Fibroblast of skin of abdomen (primary cell): ENCODE measurements around the gene EP300.
A peak's percentile ranks its signal among the peaks of the same experiment; 100 is the strongest.
"Not testable (repeated sequence)": the region's sequence is repeated elsewhere in the genome, so short reads cannot be mapped to it uniquely, and the experiment has no call there.

ENCODE experiments used
- DNase-seq: peaks from one replicate; pipeline ENCODE4 v3.0.0-alpha.2; 2013

Gene EP300

DNA sequence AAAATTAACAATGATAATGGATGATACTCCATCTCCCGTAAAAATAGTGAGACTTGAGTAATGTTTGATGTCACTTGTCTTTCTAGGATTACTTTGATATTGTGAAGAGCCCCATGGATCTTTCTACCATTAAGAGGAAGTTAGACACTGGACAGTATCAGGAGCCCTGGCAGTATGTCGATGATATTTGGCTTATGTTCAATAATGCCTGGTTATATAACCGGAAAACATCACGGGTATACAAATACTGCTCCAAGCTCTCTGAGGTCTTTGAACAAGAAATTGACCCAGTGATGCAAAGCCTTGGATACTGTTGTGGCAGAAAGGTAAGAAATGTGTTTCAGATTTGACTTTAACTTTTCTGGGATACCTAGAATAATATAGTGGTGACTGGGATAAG is 64.7 kb downstream of the EP300 start:
- no peak for DNase-seq

- DNase-seq, result no peak
These were observed 76.8 kb downstream of the EP300 start for GRCh38 chr22:41169157-41169556.

- no peak for DNase-seq
These were observed 79.6 kb downstream of the EP300 start for GRCh38 chr22:41171996-41172395.

DNA sequence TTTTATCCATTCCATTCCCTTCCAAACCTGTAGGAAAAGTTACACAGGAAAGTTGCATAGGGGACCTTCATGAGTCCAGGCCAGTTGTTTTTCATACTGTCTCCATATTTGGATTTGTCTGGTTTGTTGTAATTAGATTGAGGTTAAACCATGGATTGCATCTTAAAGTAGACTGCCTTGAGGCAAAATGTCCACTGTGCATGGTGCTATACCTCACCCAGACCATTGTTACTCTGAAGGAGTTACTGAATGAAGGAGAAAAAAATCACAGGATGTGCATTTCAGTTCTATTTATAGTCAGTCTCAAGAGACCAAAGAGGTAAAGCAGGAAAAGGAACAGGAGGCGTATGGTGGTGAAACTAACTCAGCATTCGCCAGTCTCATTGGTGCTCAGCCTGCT is 83.2 kb downstream of the EP300 start:
- no peak for DNase-seq

- no peak for DNase-seq
These were observed 84.7 kb downstream of the EP300 start for GRCh38 chr22:41177040-41177621.

DNA sequence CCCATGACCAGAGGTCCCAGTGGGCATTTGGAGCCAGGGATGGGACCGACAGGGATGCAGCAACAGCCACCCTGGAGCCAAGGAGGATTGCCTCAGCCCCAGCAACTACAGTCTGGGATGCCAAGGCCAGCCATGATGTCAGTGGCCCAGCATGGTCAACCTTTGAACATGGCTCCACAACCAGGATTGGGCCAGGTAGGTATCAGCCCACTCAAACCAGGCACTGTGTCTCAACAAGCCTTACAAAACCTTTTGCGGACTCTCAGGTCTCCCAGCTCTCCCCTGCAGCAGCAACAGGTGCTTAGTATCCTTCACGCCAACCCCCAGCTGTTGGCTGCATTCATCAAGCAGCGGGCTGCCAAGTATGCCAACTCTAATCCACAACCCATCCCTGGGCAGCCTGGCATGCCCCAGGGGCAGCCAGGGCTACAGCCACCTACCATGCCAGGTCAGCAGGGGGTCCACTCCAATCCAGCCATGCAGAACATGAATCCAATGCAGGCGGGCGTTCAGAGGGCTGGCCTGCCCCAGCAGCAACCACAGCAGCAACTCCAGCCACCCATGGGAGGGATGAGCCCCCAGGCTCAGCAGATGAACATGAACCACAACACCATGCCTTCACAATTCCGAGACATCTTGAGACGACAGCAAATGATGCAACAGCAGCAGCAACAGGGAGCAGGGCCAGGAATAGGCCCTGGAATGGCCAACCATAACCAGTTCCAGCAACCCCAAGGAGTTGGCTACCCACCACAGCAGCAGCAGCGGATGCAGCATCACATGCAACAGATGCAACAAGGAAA is 85.4 kb downstream of the EP300 start:
- DNase-seq, result no peak

DNA sequence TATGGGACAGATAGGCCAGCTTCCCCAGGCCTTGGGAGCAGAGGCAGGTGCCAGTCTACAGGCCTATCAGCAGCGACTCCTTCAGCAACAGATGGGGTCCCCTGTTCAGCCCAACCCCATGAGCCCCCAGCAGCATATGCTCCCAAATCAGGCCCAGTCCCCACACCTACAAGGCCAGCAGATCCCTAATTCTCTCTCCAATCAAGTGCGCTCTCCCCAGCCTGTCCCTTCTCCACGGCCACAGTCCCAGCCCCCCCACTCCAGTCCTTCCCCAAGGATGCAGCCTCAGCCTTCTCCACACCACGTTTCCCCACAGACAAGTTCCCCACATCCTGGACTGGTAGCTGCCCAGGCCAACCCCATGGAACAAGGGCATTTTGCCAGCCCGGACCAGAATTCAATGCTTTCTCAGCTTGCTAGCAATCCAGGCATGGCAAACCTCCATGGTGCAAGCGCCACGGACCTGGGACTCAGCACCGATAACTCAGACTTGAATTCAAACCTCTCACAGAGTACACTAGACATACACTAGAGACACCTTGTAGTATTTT is 86.1 kb downstream of the EP300 start:
- DNase-seq, result no peak

DNA sequence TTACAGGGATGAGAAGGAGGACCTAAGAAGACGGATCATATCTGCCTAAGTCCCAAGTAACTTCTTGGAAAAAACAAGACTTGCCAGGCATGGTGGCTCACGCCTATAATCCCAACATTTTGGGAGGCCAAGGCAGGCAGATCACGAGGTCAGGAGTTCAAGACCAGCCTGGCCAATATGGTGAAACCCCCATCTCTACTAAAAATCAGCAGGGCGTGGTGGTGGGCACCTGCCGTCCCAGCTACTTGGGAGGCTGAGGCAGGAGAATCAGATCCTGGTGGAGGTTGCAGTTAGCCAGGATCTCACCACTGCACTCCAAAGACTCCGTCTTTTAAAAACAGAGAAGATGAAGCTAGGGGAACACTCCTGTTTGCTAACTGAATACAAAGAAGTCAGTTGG is 88.0 kb downstream of the EP300 start:
- DNase-seq, result not testable (repeated sequence)

- DNase-seq, result no peak
These were observed 88.5 kb downstream of the EP300 start for GRCh38 chr22:41180926-41181325.

GRCh38 chr22:41181349-41182241 is 89.2 kb downstream of the EP300 start:
- peak; percentile 67 for DNase-seq

GRCh38 chr22:41184679-41185078 is 92.3 kb downstream of the EP300 start:
- DNase-seq, result no peak

DNA sequence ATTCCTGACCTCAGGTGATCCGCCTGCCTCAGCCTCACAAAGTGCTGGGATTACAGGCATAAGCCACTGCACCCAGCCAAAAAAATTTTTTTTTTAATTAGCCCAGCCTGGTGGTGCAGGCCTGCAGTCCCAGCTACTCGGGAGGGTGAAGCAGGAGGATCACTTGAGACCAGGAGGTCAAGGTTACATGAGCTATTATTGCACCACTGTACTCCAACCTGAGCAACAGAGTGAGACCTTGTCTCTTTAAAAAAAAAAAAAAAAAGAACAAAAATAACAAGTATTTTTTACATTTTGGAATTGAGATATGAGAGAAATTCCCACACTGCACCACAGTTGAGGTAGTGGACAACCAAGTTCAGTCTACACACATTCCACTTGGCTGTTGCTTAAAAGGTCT is 99.1 kb downstream of the EP300 start:
- no peak for DNase-seq

GRCh38 chr22:41193829-41194228 is 101.4 kb downstream of the EP300 start:
- DNase-seq, result no peak

- peak; percentile 53 for DNase-seq
These were observed 104.9 kb downstream of the EP300 start for GRCh38 chr22:41197038-41197972.

- no peak for DNase-seq
These were observed 105.7 kb downstream of the EP300 start for GRCh38 chr22:41198027-41198580.

DNA sequence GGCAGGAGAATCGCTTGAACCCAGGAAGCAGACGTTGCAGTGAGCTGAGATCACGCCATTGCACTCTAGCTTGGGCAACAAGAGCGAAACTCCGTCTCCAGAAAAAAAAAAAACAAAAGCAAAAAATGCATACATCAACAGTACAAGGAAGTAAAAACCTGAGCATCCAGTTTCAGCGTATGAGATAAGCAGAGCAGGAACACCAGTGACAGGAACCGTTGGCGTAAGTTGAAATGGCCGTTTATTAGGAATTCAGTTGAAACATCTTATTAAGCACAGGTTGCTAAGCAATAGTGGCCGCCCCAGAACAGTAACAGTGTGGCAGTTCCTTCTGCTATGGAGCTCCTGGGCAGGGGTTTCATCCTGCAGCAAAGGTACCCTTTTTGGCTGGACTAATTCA is 108.7 kb downstream of the EP300 start:
- DNase-seq, result no peak

DNA sequence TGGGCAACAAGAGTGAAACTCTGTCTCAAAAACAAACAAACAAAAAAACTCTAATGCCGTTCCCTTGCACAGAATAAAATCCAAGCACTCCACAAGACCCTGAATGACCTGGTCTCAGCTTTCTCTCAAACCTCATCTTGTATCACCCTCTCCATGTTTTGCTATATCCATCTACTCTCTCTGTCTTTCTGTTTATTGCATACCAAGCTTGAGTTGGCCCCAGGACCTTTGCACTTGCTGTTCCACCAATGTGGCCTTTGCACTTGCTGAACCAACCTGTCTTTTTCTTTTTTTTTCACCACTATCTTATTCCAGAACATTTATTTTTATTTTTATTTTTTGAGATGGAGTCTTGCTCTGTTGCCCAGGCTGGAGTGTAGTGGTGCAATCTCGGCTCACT is 110.7 kb downstream of the EP300 start:
- DNase-seq, result no peak

DNA sequence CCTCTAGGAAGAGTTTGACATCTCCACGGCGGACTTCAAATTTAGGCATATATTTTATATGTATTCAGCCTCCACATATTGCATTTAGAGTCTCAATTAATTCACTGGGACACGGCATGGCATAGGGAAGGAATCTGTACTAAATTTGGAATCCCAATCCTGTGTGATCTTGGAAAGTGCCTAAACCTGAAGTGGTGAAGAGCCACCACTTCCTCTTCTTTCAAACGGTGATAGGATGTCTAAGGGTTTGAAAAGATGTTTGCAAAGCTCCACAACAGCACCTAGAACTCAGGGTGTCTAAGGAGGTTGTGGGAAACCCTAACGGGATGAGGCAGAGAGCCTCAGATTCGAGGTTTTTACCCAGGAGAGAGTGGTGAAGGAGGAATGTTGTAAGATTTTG is 111.7 kb downstream of the EP300 start:
- no peak for DNase-seq

DNA sequence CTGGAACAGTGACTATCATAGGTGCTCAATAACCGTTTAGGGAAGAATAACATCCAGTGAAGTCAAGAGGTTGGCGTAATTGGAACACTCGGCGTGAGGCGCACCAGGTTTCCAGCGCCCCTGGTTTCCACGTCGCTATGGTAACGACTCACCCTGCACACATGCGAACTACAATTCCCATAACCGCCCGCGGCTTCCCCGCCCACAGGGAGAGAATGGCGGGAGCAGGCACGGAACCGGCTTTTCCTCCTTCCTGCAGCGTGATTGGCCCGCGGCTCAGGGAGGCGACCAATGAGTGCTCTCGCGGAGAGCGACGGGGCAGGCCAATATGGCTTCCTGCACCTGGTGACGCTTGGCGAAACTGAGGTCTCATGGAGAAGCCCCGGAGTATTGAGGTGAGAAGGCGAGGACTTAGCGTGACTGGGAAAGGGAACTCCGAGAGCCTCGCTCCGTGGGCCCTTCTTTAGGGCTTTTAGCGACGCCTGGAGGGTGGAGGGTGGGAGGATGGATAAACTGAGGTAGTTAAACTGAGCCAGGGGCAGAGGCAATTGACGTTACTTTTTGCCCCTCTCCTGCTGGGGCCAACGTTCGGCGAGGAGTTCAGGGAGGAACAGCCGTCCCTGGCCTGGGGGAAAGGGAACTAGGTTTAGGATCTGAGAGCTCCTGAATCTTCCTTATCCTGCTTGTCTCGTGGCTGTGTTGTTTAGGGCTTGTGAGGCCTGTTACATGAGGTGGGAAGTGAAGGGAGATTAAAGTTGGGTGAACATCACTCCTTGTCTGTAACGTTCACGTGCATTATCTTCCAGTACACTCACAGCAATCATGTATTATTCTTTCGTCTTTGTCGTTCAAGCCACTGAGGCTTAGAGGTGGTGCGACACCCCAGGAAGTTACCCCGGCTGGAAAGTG is 112.9 kb downstream of the EP300 start, which contains the start of gene L3MBTL2:
Gene L3MBTL2, plus strand, starts transcription at position 321 of the 909 bp plus-strand sequence. Its CDS starts 51 bp downstream, at position 372.
- DNase-seq, result peak; percentile 94

- DNase-seq, result no peak
These were observed 114.3 kb downstream of the EP300 start for GRCh38 chr22:41206719-41207118.
